Astrocyte of the hippocampus (primary cell): Measurements from ENCODE around the gene DLST.

Experiments used
- DNase-seq: peaks from one replicate; pipeline ENCODE4 v3.0.0; 2011; ENCODE audit warnings: low read depth, low spot score

Gene DLST

GRCh38 chr14:74896400-74896799 is 14.7 kb downstream of the DLST start:
- DNase-seq, result no peak

GRCh38 chr14:74897642-74898041 is 15.9 kb downstream of the DLST start:
- no peak for DNase-seq

GRCh38 chr14:74898083-74898482 is 16.4 kb downstream of the DLST start:
- no peak for DNase-seq

DNA sequence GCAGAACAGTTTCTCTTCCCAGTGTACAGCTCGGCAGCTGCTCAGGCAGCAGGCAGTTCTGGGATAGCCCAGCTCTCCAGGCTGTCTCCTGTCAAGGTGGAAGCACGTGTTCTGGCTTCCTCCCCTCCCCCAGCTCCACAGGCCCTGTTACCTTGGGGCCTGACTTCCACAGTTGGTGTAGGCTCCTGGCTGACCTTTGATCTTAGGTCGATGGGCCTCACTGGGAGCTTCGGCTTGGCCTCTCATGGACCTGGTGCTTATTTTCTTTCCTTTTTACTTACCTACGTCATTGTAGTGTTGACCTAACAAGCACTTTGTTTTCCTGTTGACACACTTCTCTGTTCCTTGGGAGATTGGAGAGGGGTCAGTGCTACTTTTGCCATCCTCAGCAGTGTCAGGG is 17.0 kb downstream of the DLST start:
- DNase-seq, result no peak

DNA sequence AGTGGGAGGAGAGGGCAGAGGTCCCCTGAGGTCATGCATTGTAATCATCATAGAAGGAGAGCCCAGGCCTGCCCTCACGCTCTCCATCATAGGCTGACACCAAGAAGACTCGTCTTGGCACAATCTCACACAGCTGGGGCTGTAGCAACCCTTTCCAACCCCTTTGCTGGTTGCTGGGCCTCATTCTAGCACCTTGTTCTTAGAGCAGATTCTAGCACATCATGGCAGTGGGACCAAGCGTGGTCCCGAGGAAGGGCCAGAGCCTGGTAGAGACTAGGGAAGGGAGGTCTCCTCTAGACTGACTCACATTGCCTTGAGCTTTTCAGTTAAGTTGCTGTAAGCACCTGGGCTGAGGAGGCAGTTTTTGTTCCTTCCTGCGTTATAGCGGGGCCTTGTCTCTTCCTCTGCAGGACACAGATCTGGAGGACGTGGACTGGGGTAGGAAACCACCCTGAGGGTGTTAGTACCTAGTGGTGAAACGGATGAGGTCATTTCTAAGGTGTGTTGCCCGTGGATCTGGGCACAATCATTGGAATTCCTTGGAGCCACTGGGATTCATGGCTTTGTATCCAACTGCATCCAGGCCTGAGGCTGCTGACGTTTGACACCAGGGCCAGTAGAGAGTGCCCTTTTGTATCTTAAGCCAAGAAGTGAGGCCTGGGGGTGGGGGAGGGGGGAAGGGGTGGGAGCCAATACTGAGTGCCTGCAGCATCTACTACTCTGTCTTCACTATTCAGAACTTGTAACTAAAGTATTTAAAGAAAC is 21.4 kb downstream of the DLST start:
- no peak for DNase-seq

DNA sequence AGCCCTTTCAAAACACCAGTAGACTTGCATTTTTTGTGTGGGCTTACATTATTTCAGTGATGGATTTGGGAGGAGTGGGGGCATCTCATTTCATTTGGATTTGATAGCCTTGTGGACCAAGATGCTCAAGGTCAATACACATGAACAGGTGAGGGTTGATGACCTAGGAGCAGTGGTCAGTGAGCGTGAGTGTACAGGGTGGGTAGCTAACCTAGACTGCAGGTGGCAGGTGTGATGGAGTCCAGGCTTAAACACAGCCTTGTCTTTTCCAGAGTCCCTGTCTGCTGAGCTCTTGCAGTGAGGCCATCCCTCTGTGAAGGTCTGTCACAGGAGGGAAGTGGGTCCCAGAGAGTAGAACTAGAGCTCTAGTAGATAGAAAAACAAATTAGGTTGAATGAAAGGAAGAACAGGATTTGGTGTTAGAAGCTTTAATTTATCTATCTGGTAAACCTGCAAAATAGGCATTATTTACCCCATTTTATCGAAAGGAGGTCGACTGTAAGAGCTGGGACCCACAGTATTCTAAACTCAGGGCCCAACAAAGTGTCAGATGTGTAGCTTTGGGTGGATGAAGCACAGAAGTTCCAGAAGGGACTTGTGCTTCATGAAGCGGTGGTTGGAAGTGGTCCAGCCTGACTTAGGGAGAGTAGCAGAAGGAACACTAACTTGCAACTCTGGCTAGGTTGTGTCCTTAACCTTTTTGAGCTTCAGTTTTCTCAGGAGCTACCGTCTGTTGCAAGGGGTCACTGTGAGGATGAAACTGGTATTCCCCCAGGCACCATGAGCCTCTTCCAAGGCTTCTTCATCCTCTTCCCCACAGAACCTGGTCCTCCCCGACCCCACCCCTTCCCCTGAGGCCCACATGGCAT is 23.2 kb downstream of the DLST start:
- no peak for DNase-seq

GRCh38 chr14:74905595-74906142 is 24.0 kb downstream of the DLST start:
- DNase-seq, result peak; percentile 67

GRCh38 chr14:74906925-74907521 is 25.3 kb downstream of the DLST start:
- no peak for DNase-seq

- no peak for DNase-seq
Measured at GRCh38 chr14:74907744-74908143, 26.0 kb downstream of the DLST start.

GRCh38 chr14:74908861-74909341 is 27.2 kb downstream of the DLST start:
- no peak for DNase-seq

DNA sequence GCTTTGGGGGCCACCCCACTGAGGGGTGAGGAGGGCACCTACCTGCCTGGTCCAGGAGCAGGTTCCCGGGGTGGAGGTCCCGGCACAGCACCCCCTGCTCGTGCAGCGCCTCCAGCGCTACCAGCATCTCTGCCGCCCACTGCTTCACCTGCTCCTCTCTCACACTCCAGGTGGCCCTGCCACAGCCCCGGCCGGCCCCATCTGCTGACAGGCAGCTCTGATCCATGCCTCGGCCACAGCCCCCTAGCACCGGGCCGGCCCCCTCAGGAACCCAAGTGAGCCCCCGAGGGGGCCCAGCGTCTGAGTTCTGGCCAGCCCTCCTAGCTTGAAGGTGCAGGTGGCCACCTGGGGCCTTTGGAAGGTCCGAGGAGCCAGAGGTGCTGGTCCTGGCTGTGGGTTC is 27.8 kb downstream of the DLST start:
- no peak for DNase-seq

GRCh38 chr14:74909911-74910310 is 28.2 kb downstream of the DLST start:
- DNase-seq, result no peak

- no peak for DNase-seq
Measured at GRCh38 chr14:74910556-74910955, 28.8 kb downstream of the DLST start.

DNA sequence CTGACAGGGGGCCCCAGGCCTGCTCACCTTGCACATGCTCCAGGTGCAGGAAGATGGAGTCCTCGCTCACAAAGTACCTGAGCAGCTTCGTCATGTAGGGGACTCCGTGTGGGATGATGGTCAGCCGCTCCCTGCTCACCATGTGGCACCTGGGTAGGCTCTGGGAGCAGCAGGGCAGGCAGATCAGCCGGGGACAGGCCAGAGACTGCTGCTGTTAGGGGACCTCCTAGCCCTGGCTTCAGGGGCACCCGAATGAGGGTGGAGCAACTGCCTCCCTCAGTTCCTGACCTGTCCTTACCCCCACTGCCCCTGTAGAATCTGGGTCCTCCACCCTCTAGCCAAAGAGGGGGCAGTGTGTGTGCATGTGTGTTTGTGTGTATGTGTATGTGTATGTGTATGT is 29.5 kb downstream of the DLST start:
- no peak for DNase-seq

- no peak for DNase-seq
Measured at GRCh38 chr14:74911704-74912103, 30.0 kb downstream of the DLST start.

- no peak for DNase-seq
Measured at GRCh38 chr14:74912111-74912510, 30.4 kb downstream of the DLST start.

GRCh38 chr14:74912801-74913200 is 31.1 kb downstream of the DLST start:
- DNase-seq, result no peak

- DNase-seq, result no peak
Measured at GRCh38 chr14:74913393-74913910, 31.7 kb downstream of the DLST start.

- peak; percentile 86 for DNase-seq
Measured at GRCh38 chr14:74913986-74914573, 32.4 kb downstream of the DLST start.

DNA sequence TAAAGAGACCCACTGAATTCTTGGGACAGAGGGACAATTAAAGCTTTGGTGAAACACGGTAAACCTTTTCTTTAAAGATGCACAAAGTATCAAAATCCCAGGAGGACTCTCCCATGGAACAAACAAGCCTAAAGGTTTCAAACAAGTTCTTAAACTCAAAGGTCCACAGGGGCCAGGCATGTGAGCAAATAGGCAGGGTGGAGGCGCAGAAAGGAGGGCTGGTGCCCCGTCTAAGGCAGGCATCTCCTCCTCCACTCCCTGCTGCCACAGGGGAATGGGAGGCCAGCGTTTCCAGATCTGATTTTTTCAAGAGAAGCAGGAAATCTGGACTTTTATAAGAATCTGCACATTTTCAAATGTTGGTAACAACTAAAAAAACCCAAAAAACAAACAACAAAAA is 33.7 kb downstream of the DLST start:
- no peak for DNase-seq

DNA sequence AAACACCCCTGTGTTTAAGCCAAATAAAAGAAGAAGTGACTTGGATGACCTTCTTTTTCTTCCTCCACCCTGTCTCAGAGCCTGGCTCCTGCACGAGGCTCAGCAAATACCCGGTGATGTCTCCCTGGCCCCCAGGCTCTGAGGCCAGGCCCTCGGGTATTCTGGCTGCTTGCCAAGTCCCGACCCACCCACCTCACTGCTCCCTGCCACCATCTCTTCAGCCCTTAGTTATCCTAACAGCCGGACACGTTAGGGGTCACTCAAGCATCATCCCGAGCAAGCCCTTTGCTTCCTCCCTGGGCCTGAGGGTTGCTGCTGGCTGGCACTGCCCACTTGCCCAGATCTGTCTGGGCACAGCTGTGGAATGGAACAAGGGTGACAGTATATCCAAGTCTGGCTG is 34.1 kb downstream of the DLST start:
- no peak for DNase-seq

DNA sequence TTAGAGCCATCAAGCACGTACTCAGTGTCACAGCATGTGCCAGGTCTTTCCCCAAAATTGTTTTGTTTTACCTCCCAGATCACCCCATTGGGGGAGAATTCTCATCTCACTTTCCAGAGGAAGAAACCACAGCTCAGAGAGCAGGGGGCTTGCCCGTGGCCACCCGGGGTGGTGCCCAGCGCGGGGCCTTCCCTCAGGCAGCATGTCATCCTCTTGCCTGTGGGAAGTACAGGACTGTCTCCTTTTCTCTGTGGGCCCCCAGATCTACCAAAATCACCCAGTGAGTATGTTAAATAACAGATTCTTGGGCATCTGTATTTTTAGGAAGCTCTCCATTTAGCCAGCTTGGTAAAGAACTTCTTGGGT is 35.4 kb downstream of the DLST start:
- DNase-seq, result no peak
